CD4-positive, alpha-beta T cell treated with Interleukin-17A for 4 hours (primary cell): ENCODE measurements around the gene LIPK.

Source experiments
- DNase-seq: peaks from one replicate; pipeline ENCODE4 v3.0.0-alpha.2; 2020; ENCODE audit warnings: mixed read lengths

The LIPK gene

GRCh38 chr10:88788924-88789323 lies 82.9 kb downstream of the LIPK start:
- no peak for DNase-seq

DNA sequence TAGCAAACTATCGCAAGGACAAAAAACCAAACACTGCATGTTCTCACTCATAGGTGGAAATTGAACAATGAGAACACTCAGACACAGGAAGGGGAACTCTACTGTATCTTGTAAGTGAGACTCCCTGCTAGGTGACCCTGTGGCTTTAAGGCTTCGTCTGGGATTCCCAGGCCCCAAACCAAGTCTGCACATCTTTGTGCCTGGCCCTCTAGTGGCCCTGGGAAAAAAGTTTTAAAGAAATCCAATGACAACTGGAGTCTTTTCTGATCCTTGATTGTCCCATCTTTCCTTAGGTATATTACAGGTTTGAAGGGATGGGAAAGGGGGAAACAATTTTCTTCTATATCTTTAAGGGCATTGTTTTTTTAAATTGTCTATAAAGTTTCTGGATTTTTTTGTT lies 85.9 kb downstream of the LIPK start:
- DNase-seq, result no peak

DNA sequence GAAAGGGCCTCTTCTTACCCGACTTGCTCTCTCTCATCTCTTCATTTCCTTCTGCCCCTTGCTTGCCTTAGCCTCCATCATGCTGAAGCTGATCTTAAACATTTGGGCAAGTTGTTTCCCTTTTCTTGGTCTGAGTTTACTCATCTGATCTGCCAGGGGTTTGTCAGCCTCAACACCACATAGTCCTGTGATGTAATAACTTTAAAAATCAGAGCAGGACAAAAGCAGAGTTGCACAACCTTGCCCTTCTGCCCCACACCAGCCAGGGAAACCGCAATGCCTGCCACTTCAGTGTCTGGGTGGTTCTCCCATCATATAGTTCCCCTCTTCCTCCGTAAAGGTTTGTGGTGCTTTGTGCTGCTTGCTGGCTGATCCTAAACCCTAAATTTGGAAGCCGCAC lies 86.6 kb downstream of the LIPK start:
- no peak for DNase-seq

DNA sequence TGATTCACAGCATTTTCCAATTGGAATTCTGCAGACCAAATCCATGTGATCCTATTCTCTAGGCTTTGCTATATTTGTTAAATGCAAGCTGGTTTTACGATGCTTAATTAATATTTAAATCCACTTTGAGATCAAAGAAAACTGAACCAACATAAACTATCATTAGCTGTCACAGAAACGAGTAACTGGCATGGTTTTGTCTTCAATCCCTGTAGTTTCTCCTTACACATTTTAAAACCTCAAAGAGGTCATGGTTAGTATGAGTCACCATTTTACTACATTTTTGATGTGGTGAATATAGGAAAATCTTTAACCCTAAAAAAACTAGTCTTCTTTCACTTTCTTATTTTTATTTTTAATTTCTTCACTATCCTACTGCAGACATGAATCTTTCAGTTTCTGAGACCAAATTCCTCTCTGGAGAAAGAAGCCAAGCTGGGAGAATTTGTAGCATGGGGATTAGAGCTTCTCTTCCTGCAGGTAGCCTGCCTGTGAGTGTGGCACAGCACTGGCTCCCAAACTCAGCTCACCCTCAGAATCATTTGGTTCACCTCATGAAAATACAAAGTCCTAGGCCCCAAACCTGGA lies 87.8 kb downstream of the LIPK start:
- DNase-seq, result no peak

- no peak for DNase-seq
Measured at GRCh38 chr10:88794731-88795130, 88.7 kb downstream of the LIPK start.

GRCh38 chr10:88800152-88801125 lies 94.4 kb downstream of the LIPK start:
- no peak for DNase-seq
